HepG2 (cell line): ENCODE data around the gene PKLR. TPM values are rescaled to one million over a fixed set of nuclear protein-coding genes. Genes with fewer than 3 reads are reported as not detected.

Experiments
- EHMT2 ChIP-seq: fragments of 200-600 bp; sonication (generic); IDR thresholded peaks from 2 replicates; pipeline ENCODE4 v1.7.0; 2017; ENCODE audit warnings: antibody characterized with exemption, low read depth, low read length, borderline replicate concordance
- HDAC6 ChIP-seq: fragments of 200-600 bp; sonication (generic); IDR thresholded peaks from 2 replicates; pipeline ENCODE4 v1.7.0; 2017; ENCODE audit warnings: mild to moderate bottlenecking, antibody characterized with exemption, low read length, low read depth
- HES4 ChIP-seq: sonication (generic); formaldehyde crosslinking; IDR thresholded peaks from 2 replicates; pipeline ENCODE4 v1.9.0; 2021; ENCODE audit warnings: mild to moderate bottlenecking, missing genetic modification reagents, borderline replicate concordance
- HMG20B ChIP-seq: conservative IDR thresholded peaks from 2 replicates; pipeline ENCODE4 v1.6.1; 2016; ENCODE audit warnings: missing genetic modification reagents, missing compliant biosample characterization
- HNRNPL ChIP-seq: fragments of 200-400 bp; formaldehyde crosslinking; IDR thresholded peaks from 2 replicates; pipeline ENCODE4 v1.6.1; 2017; ENCODE audit warnings: mild to moderate bottlenecking, low read depth, low read length
- KLF13 ChIP-seq: sonication (generic); formaldehyde crosslinking; IDR thresholded peaks from 2 replicates; pipeline ENCODE4 v1.4.0; 2020; ENCODE audit warnings: mild to moderate bottlenecking, missing genetic modification reagents
- PCBP1 ChIP-seq: fragments of 200-400 bp; formaldehyde crosslinking; IDR thresholded peaks from 2 replicates; pipeline ENCODE4 v1.6.1; 2017; ENCODE audit warnings: mild to moderate bottlenecking, low read depth, low read length, borderline replicate concordance
- PHF8 ChIP-seq: sonication (generic); formaldehyde crosslinking; IDR thresholded peaks from 2 replicates; pipeline ENCODE4 v1.5.0; 2020; ENCODE audit warnings: missing genetic modification reagents
- PLSCR1 ChIP-seq: sonication (generic); formaldehyde crosslinking; IDR thresholded peaks from 2 replicates; pipeline ENCODE4 v1.5.0; 2020; ENCODE audit warnings: missing genetic modification reagents, mild to moderate bottlenecking, borderline replicate concordance
- SUZ12 ChIP-seq: fragments of 150-350 bp; IDR thresholded peaks from 2 replicates; pipeline ENCODE4 v1.6.1; 2014; ENCODE audit warnings: low read depth, low read length
- TFE3 ChIP-seq: IDR thresholded peaks from 2 replicates; pipeline ENCODE4 v1.6.1; 2016
- U2AF1 ChIP-seq: fragments of 200-400 bp; formaldehyde crosslinking; optimal IDR thresholded peaks from 2 replicates; pipeline ENCODE3; 2017; ENCODE audit warnings: mild to moderate bottlenecking, low read depth, low read length
- ZNF10 ChIP-seq: sonication (generic); formaldehyde crosslinking; IDR thresholded peaks from 2 replicates; pipeline ENCODE4 v1.4.0; 2020; ENCODE audit warnings: mild to moderate bottlenecking, low read depth, missing genetic modification reagents, borderline replicate concordance
- ZNF235 ChIP-seq: sonication (generic); formaldehyde crosslinking; IDR thresholded peaks from 2 replicates; pipeline ENCODE4 v1.8.1; 2023; ENCODE audit warnings: mild to moderate bottlenecking, missing genetic modification reagents, borderline replicate concordance
- ZNF362 ChIP-seq: sonication (generic); formaldehyde crosslinking; IDR thresholded peaks from 2 replicates; pipeline ENCODE4 v1.4.0; 2020; ENCODE audit warnings: missing genetic modification reagents, mild to moderate bottlenecking, borderline replicate concordance
- ZNF703 ChIP-seq: sonication (generic); formaldehyde crosslinking; IDR thresholded peaks from 2 replicates; pipeline ENCODE4 v1.5.1; 2020; ENCODE audit warnings: missing genetic modification reagents, mild to moderate bottlenecking, moderate library complexity, borderline replicate concordance
- ZNF75D ChIP-seq: sonication (generic); formaldehyde crosslinking; IDR thresholded peaks from 2 replicates; pipeline ENCODE4 v1.8.1; 2023; ENCODE audit warnings: missing genetic modification reagents, mild to moderate bottlenecking, borderline replicate concordance
- ZSCAN12 ChIP-seq: sonication (generic); formaldehyde crosslinking; IDR thresholded peaks from 2 replicates; pipeline ENCODE4 v1.9.0; 2021; ENCODE audit warnings: mild to moderate bottlenecking, missing genetic modification reagents
- ZSCAN21 ChIP-seq: sonication (generic); formaldehyde crosslinking; IDR thresholded peaks from 2 replicates; pipeline ENCODE4 v1.8.0; 2022; ENCODE audit warnings: mild to moderate bottlenecking, missing genetic modification reagents, moderate library complexity, borderline replicate concordance
- polyA plus RNA-seq, 8 experiments: library from polyadenylated mRNA; depleted of rRNA in 3 of 8; stranded (reverse) in 7 of 8; unstranded in 1 of 8; fragments of >200 nt; fragmentation: Illumina TruSeq in 4 of 8; extraction: Trizol in 4 of 8; gene quantifications; 2 replicates each; pipeline versions ENCODE4 v1.2.1 to v1.2.3, GENCODE V29; 2011 to 2016; ENCODE audit warnings: low read depth in 4 of 8, missing spikeins in 1 of 8, mixed read lengths in 1 of 8; ENCODE audit not compliant: insufficient read depth in 1 of 8
- total RNA-seq, 5 experiments: library from RNA; depleted of rRNA; stranded (reverse); fragments of >200 nt; fragmentation: Illumina TruSeq; extraction: Trizol; gene quantifications; 2 replicates each; pipeline ENCODE4 v1.2.3, GENCODE V29; 2016; ENCODE audit warnings: low read depth in 1 of 5
- TF ChIP-seq, protein P1 (sequence below): sonication (generic); formaldehyde crosslinking; IDR thresholded peaks from 2 replicates; pipeline ENCODE4 v1.4.0; 2020; ENCODE audit warnings: missing genetic modification reagents
- TF ChIP-seq, protein P2 (sequence below): sonication (generic); formaldehyde crosslinking; IDR thresholded peaks from 2 replicates; pipeline ENCODE4 v1.8.0; 2022; ENCODE audit warnings: missing genetic modification reagents, mild to moderate bottlenecking, moderate library complexity, borderline replicate concordance

The PKLR gene
- total and polyA plus RNA-seq, 2 of the 13 experiments (the other 11 are each of a cell fraction or from before 2014, with no cell fraction given), result 10.3 to 29.3 TPM

DNA sequence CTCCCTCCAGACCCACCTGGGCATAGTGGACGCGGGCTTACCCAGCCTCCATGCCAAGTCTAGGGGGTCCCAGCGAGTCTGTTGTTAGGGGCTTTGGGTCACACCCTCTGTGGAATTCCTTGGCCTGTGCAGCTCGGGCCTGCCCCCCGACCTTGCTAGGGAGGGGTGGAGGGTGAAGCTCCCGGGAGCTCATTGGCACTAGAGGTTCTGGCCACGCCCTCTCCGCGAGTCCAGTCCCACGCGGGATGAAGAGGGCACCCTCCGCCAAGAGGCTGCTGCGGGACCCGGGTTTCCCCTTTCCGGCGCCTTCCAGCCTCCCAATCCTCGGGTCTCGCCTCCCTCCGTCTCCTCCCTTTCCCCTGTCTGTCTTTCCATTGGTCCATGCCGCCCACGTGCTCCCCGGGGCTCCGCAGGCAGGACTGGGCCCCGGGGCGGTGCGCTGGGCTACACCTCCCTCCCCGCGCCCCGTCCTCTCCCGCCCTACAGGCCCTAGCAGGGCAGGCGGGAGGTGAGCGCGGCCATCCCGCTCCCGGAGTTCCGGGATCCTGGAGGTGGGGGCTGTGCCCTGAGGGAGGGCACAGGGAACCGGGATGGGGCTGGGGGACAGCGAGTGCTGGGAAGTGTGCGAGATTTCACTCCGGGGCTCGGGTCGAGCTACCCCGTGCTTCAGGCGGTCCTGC lies 22.9 kb upstream of the PKLR start (continued):
- TF ChIP-seq ZNF362 (CRISPR knock-in tag), result 0 out of 2 replicates have a peak, but pooled peaks have one; percentile 10
- no peak for TF ChIP-seq HMG20B (CRISPR knock-in tag)
- TF ChIP-seq HES4 (CRISPR knock-in tag), result 0 out of 2 replicates have a peak, but pooled peaks have one; percentile 20
- TF ChIP-seq, protein P1, sequence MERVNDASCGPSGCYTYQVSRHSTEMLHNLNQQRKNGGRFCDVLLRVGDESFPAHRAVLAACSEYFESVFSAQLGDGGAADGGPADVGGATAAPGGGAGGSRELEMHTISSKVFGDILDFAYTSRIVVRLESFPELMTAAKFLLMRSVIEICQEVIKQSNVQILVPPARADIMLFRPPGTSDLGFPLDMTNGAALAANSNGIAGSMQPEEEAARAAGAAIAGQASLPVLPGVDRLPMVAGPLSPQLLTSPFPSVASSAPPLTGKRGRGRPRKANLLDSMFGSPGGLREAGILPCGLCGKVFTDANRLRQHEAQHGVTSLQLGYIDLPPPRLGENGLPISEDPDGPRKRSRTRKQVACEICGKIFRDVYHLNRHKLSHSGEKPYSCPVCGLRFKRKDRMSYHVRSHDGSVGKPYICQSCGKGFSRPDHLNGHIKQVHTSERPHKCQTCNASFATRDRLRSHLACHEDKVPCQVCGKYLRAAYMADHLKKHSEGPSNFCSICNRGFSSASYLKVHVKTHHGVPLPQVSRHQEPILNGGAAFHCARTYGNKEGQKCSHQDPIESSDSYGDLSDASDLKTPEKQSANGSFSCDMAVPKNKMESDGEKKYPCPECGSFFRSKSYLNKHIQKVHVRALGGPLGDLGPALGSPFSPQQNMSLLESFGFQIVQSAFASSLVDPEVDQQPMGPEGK, result peak; percentile 74
- peak; percentile 88 for TF ChIP-seq ZSCAN21
- no peak for TF ChIP-seq SUZ12
- TF ChIP-seq U2AF1, result no peak
- TF ChIP-seq KLF13 (CRISPR knock-in tag), result no peak
- no peak for TF ChIP-seq ZNF75D (CRISPR knock-in tag)
- TF ChIP-seq EHMT2, result no peak
- TF ChIP-seq, protein P2, sequence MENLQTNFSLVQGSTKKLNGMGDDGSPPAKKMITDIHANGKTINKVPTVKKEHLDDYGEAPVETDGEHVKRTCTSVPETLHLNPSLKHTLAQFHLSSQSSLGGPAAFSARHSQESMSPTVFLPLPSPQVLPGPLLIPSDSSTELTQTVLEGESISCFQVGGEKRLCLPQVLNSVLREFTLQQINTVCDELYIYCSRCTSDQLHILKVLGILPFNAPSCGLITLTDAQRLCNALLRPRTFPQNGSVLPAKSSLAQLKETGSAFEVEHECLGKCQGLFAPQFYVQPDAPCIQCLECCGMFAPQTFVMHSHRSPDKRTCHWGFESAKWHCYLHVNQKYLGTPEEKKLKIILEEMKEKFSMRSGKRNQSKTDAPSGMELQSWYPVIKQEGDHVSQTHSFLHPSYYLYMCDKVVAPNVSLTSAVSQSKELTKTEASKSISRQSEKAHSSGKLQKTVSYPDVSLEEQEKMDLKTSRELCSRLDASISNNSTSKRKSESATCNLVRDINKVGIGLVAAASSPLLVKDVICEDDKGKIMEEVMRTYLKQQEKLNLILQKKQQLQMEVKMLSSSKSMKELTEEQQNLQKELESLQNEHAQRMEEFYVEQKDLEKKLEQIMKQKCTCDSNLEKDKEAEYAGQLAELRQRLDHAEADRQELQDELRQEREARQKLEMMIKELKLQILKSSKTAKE, result peak; percentile 48; the same call in 1 of the 2 replicates
- no peak for TF ChIP-seq HDAC6
- no peak; the same call in 1 of the 2 replicates for TF ChIP-seq PCBP1
- no peak for TF ChIP-seq PLSCR1
- TF ChIP-seq PHF8 (CRISPR knock-in tag), result peak; percentile 83
- no peak for TF ChIP-seq ZSCAN12 (CRISPR knock-in tag)
- TF ChIP-seq ZNF235, result 0 out of 2 replicates have a peak, but pooled peaks have one; percentile 24
- 0 out of 2 replicates have a peak, but pooled peaks have one; percentile 11 for TF ChIP-seq TFE3 (CRISPR knock-in tag)
- 0 out of 2 replicates have a peak, but pooled peaks have one; percentile 73 for TF ChIP-seq HNRNPL
- no peak for TF ChIP-seq ZNF703
- no peak for TF ChIP-seq ZNF10
